GM20000 (cell line): Measurements from ENCODE around the gene TP53I11.
A peak's percentile ranks its signal among the peaks of the same experiment; 100 is the strongest.

ENCODE experiments used
- DNase-seq: peaks from one replicate; pipeline ENCODE4 v3.0.0; 2012; ENCODE audit warnings: low spot score
- CTCF ChIP-seq: IDR thresholded peaks from 2 replicates; pipeline ENCODE4 v1.5.1; 2012; ENCODE audit warnings: mild to moderate bottlenecking, control low read depth; ENCODE audit errors: extremely low read depth, missing control alignments

The TP53I11 gene

DNA sequence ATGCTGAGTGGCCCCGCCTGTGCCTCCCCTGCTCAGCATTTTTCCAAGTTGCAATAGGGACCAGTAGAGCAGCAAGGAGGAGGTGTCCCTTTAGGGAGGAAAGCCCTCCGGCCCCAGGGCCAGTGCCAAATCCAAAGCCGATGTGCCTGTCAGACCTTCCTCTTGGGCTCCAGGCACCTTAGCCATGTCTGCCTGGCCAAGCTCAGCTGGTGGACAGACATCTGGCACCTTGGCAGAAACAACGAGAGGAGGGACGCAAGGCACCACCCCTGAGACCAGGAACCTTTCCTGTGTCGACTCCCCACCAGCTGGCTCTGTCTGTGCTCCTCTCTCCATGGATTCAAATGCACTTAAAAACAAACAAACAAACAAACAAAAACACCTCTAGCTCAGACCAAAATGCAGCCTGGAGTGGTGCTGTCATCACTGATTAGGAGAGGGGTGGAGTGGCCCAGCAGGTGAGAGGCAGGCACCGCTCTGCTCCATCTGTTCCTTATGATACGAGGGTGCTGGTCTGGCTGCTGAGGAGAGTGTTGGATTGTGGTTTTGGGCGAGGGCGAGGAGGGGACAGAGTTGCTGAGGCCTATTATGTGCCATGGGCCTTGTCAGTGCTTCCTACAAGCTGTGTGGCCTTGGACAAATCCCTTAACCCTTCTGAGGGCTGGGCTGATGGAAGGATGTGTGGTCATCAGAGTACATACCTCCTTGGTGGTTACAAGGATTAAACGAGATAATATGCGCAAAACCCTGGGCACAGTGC lies 46.2 kb downstream of the TP53I11 start:
- no peak for DNase-seq

DNA sequence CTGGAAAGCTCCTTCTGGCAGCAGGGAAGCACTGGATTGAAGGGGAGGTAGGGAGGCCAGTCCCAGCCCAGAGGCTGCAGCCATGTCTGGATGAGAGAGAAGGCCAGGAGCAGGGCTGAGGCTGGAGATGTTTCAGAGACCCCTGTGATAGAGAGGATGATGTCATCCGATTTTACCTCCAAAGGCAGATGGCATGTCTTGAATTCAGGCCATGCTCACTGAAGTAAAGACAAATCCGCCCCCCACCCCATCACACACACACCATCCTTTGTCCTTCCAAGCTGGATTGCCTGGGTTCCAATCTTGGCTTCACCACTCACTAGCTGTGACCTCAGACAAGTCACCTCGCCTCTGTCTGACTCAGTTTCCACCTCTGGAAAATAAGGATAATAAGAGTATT lies 47.2 kb downstream of the TP53I11 start:
- no peak for TF ChIP-seq CTCF
- no peak for DNase-seq

More for the DNA sequence above, 46.2 kb downstream of the TP53I11 start:
- TF ChIP-seq CTCF = no peak

GRCh38 chr11:44903035-44903434 lies 47.6 kb downstream of the TP53I11 start:
- TF ChIP-seq CTCF = no peak
- DNase-seq = no peak

GRCh38 chr11:44901786-44902185 lies 48.9 kb downstream of the TP53I11 start:
- TF ChIP-seq CTCF = no peak
- no peak for DNase-seq

GRCh38 chr11:44901120-44901633 lies 49.5 kb downstream of the TP53I11 start:
- TF ChIP-seq CTCF = no peak

GRCh38 chr11:44899959-44900358 lies 50.7 kb downstream of the TP53I11 start:
- no peak for TF ChIP-seq CTCF
- peak; percentile 30 for DNase-seq

More at GRCh38 chr11:44901120-44901633, 49.5 kb downstream of the TP53I11 start:
- no peak for DNase-seq

- TF ChIP-seq CTCF = peak; percentile 73
- DNase-seq = peak; percentile 67
Observed at GRCh38 chr11:44893846-44894617, 56.7 kb downstream of the TP53I11 start.
